GM23338 (cell line): ENCODE data around the gene SNPH. TPM values are rescaled to one million over a fixed set of nuclear protein-coding genes. Genes with fewer than 3 reads are reported as not detected.

Experiments
- ATAC-seq: fragments of 200-7000 bp; cut with Tn5 transposase; 3 replicates; pipeline ENCODE4 v1.9.1; 2020
- DNase-seq: peaks from one replicate; pipeline ENCODE4 v3.0.0-alpha.2; 2015; ENCODE audit warnings: low spot score
- H2AFZ ChIP-seq: fragments of 200-600 bp; sonication (generic); 2 replicates; pipeline ENCODE4 v1.8.0; 2016; ENCODE audit warnings: antibody characterized with exemption, mild to moderate bottlenecking, moderate library complexity
- H3F3A ChIP-seq: fragments of 200-600 bp; sonication (generic); replicated peaks from 2 replicates; pipeline ENCODE4 v1.8.0; 2017; ENCODE audit warnings: antibody characterized with exemption, mixed run types, low read depth
- H3K27ac ChIP-seq: fragments of 200-600 bp; sonication (generic); 2 replicates; pipeline ENCODE4 v1.6.1; 2016; ENCODE audit warnings: low read depth
- H3K27me3 ChIP-seq: fragments of 200-600 bp; sonication (generic); 2 replicates; pipeline ENCODE4 v1.8.0; 2016; ENCODE audit warnings: mild to moderate bottlenecking, mixed run types, moderate library complexity; ENCODE audit not compliant: insufficient read depth
- H3K36me3 ChIP-seq: fragments of 200-600 bp; sonication (generic); 2 replicates; pipeline ENCODE4 v1.8.0; 2016; ENCODE audit warnings: mild to moderate bottlenecking; ENCODE audit not compliant: insufficient read depth
- H3K4me1 ChIP-seq: fragments of 200-600 bp; sonication (generic); 2 replicates; pipeline ENCODE4 v1.8.0; 2016; ENCODE audit warnings: mild to moderate bottlenecking, moderate library complexity; ENCODE audit not compliant: insufficient read depth
- H3K4me2 ChIP-seq: fragments of 200-600 bp; sonication (generic); 2 replicates; pipeline ENCODE4 v1.7.1; 2017; ENCODE audit warnings: mixed run types
- H3K4me3 ChIP-seq: fragments of 200-600 bp; sonication (generic); 2 replicates; pipeline ENCODE4 v1.6.1; 2016; ENCODE audit warnings: mixed run types
- H3K79me2 ChIP-seq: fragments of 200-600 bp; sonication (generic); replicated peaks from 2 replicates; pipeline ENCODE4 v1.8.0; 2017; ENCODE audit warnings: mild to moderate bottlenecking; ENCODE audit not compliant: insufficient read depth
- H3K9me2 ChIP-seq: fragments of 200-600 bp; sonication (generic); 2 replicates; pipeline ENCODE4 v1.8.0; 2017; ENCODE audit not compliant: insufficient read depth
- H4K20me1 ChIP-seq: fragments of 200-600 bp; sonication (generic); replicated peaks from 2 replicates; pipeline ENCODE4 v1.8.0; 2017; ENCODE audit warnings: mild to moderate bottlenecking; ENCODE audit not compliant: insufficient read depth
- H3K27ac Mint-ChIP-seq: 2 replicates; pipeline ENCODE4 v1.8.0; 2020; ENCODE audit warnings: inconsistent platforms, mild to moderate bottlenecking, moderate library complexity, mixed read lengths
- H3K27me3 Mint-ChIP-seq: 3 replicates; pipeline ENCODE4 v1.8.0; 2022; ENCODE audit warnings: low read depth, mild to moderate bottlenecking, moderate library complexity, mixed read lengths, inconsistent platforms; ENCODE audit not compliant: insufficient read depth, poor library complexity
- H3K36me3 Mint-ChIP-seq: 3 replicates; pipeline ENCODE4 v1.8.0; 2021; ENCODE audit warnings: low read depth, mild to moderate bottlenecking, inconsistent platforms, moderate library complexity, mixed read lengths
- H3K4me1 Mint-ChIP-seq: 3 replicates; pipeline ENCODE4 v1.8.0; 2020; ENCODE audit warnings: mild to moderate bottlenecking, inconsistent platforms, mixed read lengths
- H3K4me3 Mint-ChIP-seq: 3 replicates; pipeline ENCODE4 v1.8.0; 2021; ENCODE audit warnings: moderate library complexity, mild to moderate bottlenecking, inconsistent platforms, mixed read lengths
- H3K9me3 Mint-ChIP-seq: 3 replicates; pipeline ENCODE4 v1.8.0; 2020; ENCODE audit warnings: moderate library complexity, mild to moderate bottlenecking, inconsistent platforms, mixed read lengths
- CREB1 ChIP-seq: fragments of 250-450 bp; sonication (Bioruptor Pico); IDR thresholded peaks from 2 replicates; pipeline ENCODE4 v1.5.0; 2020; ENCODE audit warnings: low read depth, mild to moderate bottlenecking, moderate library complexity
- EZH2 ChIP-seq: fragments of 200-600 bp; sonication (generic); IDR thresholded peaks from one replicate; pipeline ENCODE4 v1.8.0; 2017; ENCODE audit warnings: antibody characterized with exemption, mild to moderate bottlenecking, low read depth; ENCODE audit not compliant: unreplicated experiment
- EZH2phosphoT487 ChIP-seq: fragments of 200-600 bp; sonication (generic); IDR thresholded peaks from one replicate; pipeline ENCODE4 v1.8.1; 2018; ENCODE audit warnings: antibody characterized with exemption; ENCODE audit not compliant: unreplicated experiment
- JUNB ChIP-seq: IDR thresholded peaks from one replicate; pipeline ENCODE4 v1.6.1; 2016; ENCODE audit warnings: antibody characterized with exemption; ENCODE audit not compliant: unreplicated experiment
- NANOG ChIP-seq: IDR thresholded peaks from 2 replicates; pipeline ENCODE4 v1.6.1; 2016; ENCODE audit warnings: antibody characterized with exemption, borderline replicate concordance
- POLR2AphosphoS5 ChIP-seq: IDR thresholded peaks from 2 replicates; pipeline ENCODE4 v1.6.1; 2016; ENCODE audit warnings: antibody characterized with exemption, low read depth
- STAT1 ChIP-seq: IDR thresholded peaks from one replicate; pipeline ENCODE4 v1.6.1; 2016; ENCODE audit warnings: antibody characterized with exemption; ENCODE audit not compliant: unreplicated experiment
- ZNF114 ChIP-seq: fragments of 250-450 bp; sonication (Bioruptor Pico); IDR thresholded peaks from 2 replicates; pipeline ENCODE4 v1.5.0; 2020; ENCODE audit warnings: mild to moderate bottlenecking, moderate library complexity
- ZNF331 ChIP-seq: fragments of 250-450 bp; sonication (Bioruptor Pico); IDR thresholded peaks from 2 replicates; pipeline ENCODE4 v1.5.0; 2020; ENCODE audit warnings: low read depth, mild to moderate bottlenecking, moderate library complexity
- polyA plus RNA-seq: library from polyadenylated mRNA; unstranded; fragments of >200 nt; fragmentation: Nextera tagmentation; extraction: Ambion mirVana; gene quantifications from 2 replicates; pipeline ENCODE4 v1.2.1, GENCODE V29; 2016
- total RNA-seq: library from RNA; depleted of rRNA; stranded (reverse); fragments of >200 nt; shearing (Covaris generic); gene quantifications from 2 replicates; pipeline ENCODE4 v1.2.3, GENCODE V29; 2014
- TF ChIP-seq, protein P1 (sequence below), 2 experiments: fragments of 200-600 bp in 1 of 2; sonication (generic) in 1 of 2; conservative IDR thresholded peaks; 2 replicates each; pipeline versions ENCODE4 v1.5.1 to v1.6.1; 2016 to 2017; ENCODE audit warnings: antibody characterized with exemption in 2 of 2, low read depth in 2 of 2, mild to moderate bottlenecking in 2 of 2, moderate library complexity in 1 of 2
- TF ChIP-seq, protein P2 (sequence below): fragments of 250-450 bp; sonication (Bioruptor Pico); IDR thresholded peaks from 2 replicates; pipeline ENCODE4 v1.5.0; 2020; ENCODE audit warnings: mild to moderate bottlenecking, moderate library complexity

The SNPH gene
- total and polyA plus RNA-seq, 2 experiments from 2014 or later, result 1.5 to 5.8 TPM

GRCh38 chr20:1320902-1321653 lies 55.0 kb downstream of the SNPH start:
- H3K4me2 ChIP-seq, result no peak overlapping the region
- H3K4me3 Mint-ChIP-seq, result no peak overlapping the region
- H3K36me3 ChIP-seq, result no peaks in the 10 kb centered on the region
- no peaks in the 10 kb centered on the region for H3F3A ChIP-seq
- no peaks in the 10 kb centered on the region for H3K9me2 ChIP-seq
- H3K4me1 ChIP-seq, result peaks cover under 1% of the 10 kb centered on the region; the same call in 1 of the 2 replicates
- peaks cover 6% of the 10 kb centered on the region for H3K79me2 ChIP-seq
- no peaks in the 10 kb centered on the region for H3K4me1 Mint-ChIP-seq
- peaks cover 4% of the 10 kb centered on the region for H3K27me3 Mint-ChIP-seq
- H3K36me3 Mint-ChIP-seq, result no peaks in the 10 kb centered on the region
- no peak overlapping the region for H3K27ac Mint-ChIP-seq
- H3K27ac ChIP-seq, result no peak overlapping the region
- 0 out of 2 replicates have a peak overlapping the region, but pooled peaks have one; percentile 20 for H2AFZ ChIP-seq
- DNase-seq (no peak), ATAC-seq (no peak)
- H3K27me3 ChIP-seq, result no peaks in the 10 kb centered on the region
- TF ChIP-seq EZH2phosphoT487, result no peak
- no peak for TF ChIP-seq STAT1
- no peak for TF ChIP-seq CREB1 (CRISPR knock-in tag)
- no peaks in the 10 kb centered on the region for H3K9me3 Mint-ChIP-seq
- peaks cover under 1% of the 10 kb centered on the region; the same call in 1 of the 2 replicates for H4K20me1 ChIP-seq
- no peak overlapping the region for H3K4me3 ChIP-seq

GRCh38 chr20:1321654-1321939 lies 55.5 kb downstream of the SNPH start:
- no peak overlapping the region for H3K27ac ChIP-seq
- DNase-seq, result no peak
- H2AFZ ChIP-seq, result 0 out of 2 replicates have a peak overlapping the region, but pooled peaks have one; percentile 20
- H3K4me1 ChIP-seq, result peaks cover 6% of the 10 kb centered on the region; the same call in 1 of the 2 replicates
- Mint-ChIP-seq H3K9me3 (no peaks in the 10 kb centered on the region), H3K27ac (no peak overlapping the region), H3K4me3 (no peak overlapping the region), H3K36me3 (no peaks in the 10 kb centered on the region), H3K4me1 (no peaks in the 10 kb centered on the region), H3K27me3 (peaks cover 4% of the 10 kb centered on the region)
- no peak overlapping the region for H3K4me3 ChIP-seq
- H3K4me2 ChIP-seq, result no peak overlapping the region
- peaks cover 6% of the 10 kb centered on the region; the same call in 1 of the 2 replicates for H4K20me1 ChIP-seq
- H3K36me3 ChIP-seq, result no peaks in the 10 kb centered on the region
- H3K79me2 ChIP-seq, result peaks cover 12% of the 10 kb centered on the region
- no peak for ATAC-seq
- H3K27me3 ChIP-seq, result no peaks in the 10 kb centered on the region
- no peaks in the 10 kb centered on the region for H3K9me2 ChIP-seq
- H3F3A ChIP-seq, result no peaks in the 10 kb centered on the region
- no peak for TF ChIP-seq POLR2AphosphoS5
- TF ChIP-seq, protein P1, sequence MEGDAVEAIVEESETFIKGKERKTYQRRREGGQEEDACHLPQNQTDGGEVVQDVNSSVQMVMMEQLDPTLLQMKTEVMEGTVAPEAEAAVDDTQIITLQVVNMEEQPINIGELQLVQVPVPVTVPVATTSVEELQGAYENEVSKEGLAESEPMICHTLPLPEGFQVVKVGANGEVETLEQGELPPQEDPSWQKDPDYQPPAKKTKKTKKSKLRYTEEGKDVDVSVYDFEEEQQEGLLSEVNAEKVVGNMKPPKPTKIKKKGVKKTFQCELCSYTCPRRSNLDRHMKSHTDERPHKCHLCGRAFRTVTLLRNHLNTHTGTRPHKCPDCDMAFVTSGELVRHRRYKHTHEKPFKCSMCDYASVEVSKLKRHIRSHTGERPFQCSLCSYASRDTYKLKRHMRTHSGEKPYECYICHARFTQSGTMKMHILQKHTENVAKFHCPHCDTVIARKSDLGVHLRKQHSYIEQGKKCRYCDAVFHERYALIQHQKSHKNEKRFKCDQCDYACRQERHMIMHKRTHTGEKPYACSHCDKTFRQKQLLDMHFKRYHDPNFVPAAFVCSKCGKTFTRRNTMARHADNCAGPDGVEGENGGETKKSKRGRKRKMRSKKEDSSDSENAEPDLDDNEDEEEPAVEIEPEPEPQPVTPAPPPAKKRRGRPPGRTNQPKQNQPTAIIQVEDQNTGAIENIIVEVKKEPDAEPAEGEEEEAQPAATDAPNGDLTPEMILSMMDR (conservative IDR thresholded peaks at IDR 0.05; ENCODE audit: low read depth in 2 of 2), result no peak
- no peak for TF ChIP-seq NANOG
- TF ChIP-seq CREB1 (CRISPR knock-in tag), result no peak
- TF ChIP-seq, protein P2, sequence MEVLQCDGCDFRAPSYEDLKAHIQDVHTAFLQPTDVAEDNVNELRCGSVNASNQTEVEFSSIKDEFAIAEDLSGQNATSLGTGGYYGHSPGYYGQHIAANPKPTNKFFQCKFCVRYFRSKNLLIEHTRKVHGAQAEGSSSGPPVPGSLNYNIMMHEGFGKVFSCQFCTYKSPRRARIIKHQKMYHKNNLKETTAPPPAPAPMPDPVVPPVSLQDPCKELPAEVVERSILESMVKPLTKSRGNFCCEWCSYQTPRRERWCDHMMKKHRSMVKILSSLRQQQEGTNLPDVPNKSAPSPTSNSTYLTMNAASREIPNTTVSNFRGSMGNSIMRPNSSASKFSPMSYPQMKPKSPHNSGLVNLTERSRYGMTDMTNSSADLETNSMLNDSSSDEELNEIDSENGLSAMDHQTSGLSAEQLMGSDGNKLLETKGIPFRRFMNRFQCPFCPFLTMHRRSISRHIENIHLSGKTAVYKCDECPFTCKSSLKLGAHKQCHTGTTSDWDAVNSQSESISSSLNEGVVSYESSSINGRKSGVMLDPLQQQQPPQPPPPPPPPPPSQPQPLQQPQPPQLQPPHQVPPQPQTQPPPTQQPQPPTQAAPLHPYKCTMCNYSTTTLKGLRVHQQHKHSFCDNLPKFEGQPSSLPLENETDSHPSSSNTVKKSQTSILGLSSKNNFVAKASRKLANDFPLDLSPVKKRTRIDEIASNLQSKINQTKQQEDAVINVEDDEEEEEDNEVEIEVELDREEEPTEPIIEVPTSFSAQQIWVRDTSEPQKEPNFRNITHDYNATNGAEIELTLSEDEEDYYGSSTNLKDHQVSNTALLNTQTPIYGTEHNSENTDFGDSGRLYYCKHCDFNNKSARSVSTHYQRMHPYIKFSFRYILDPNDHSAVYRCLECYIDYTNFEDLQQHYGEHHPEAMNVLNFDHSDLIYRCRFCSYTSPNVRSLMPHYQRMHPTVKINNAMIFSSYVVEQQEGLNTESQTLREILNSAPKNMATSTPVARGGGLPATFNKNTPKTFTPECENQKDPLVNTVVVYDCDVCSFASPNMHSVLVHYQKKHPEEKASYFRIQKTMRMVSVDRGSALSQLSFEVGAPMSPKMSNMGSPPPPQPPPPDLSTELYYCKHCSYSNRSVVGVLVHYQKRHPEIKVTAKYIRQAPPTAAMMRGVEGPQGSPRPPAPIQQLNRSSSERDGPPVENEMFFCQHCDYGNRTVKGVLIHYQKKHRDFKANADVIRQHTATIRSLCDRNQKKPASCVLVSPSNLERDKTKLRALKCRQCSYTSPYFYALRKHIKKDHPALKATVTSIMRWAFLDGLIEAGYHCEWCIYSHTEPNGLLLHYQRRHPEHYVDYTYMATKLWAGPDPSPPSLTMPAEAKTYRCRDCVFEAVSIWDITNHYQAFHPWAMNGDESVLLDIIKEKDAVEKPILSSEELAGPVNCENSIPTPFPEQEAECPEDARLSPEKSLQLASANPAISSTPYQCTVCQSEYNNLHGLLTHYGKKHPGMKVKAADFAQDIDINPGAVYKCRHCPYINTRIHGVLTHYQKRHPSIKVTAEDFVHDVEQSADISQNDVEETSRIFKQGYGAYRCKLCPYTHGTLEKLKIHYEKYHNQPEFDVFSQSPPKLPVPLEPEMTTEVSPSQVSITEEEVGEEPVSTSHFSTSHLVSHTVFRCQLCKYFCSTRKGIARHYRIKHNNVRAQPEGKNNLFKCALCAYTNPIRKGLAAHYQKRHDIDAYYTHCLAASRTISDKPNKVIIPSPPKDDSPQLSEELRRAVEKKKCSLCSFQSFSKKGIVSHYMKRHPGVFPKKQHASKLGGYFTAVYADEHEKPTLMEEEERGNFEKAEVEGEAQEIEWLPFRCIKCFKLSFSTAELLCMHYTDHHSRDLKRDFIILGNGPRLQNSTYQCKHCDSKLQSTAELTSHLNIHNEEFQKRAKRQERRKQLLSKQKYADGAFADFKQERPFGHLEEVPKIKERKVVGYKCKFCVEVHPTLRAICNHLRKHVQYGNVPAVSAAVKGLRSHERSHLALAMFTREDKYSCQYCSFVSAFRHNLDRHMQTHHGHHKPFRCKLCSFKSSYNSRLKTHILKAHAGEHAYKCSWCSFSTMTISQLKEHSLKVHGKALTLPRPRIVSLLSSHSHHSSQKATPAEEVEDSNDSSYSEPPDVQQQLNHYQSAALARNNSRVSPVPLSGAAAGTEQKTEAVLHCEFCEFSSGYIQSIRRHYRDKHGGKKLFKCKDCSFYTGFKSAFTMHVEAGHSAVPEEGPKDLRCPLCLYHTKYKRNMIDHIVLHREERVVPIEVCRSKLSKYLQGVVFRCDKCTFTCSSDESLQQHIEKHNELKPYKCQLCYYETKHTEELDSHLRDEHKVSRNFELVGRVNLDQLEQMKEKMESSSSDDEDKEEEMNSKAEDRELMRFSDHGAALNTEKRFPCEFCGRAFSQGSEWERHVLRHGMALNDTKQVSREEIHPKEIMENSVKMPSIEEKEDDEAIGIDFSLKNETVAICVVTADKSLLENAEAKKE (CRISPR knock-in tag), result no peak
- TF ChIP-seq JUNB, result no peak
- no peak for TF ChIP-seq ZNF114
- TF ChIP-seq EZH2, result no peak
- no peak for TF ChIP-seq ZNF331 (CRISPR knock-in tag)
